SK-N-SH (cell line): ENCODE data around the gene WSCD1. TPM values are rescaled to one million over a fixed set of nuclear protein-coding genes. Genes with fewer than 3 reads are reported as not detected.

Source experiments
- CTCF ChIA-PET: fragments of 300-600, 350-600 bp; formaldehyde crosslinking; extraction: SDS; loops from one replicate; lab custom pipeline; 2021; lab: Yijun Ruan, JAX
- POLR2A ChIA-PET: fragments of 350-600 bp; sonication (Branson Sonifier 250); formaldehyde crosslinking; extraction: SDS; loops from one replicate; lab custom pipeline; 2020; ENCODE audit warnings: antibody characterized with exemption, inconsistent platforms; lab: Yijun Ruan, JAX
- DNase-seq: peaks from one replicate; pipeline ENCODE4 v3.0.0; 2012
- H2AFZ ChIP-seq: fragments of 200-600 bp; sonication (generic); 2 replicates; pipeline ENCODE4 v1.8.1; 2016; ENCODE audit warnings: antibody characterized with exemption, mild to moderate bottlenecking, low read depth
- H3F3A ChIP-seq: fragments of 200-600 bp; sonication (generic); replicated peaks from 2 replicates; pipeline ENCODE3; 2016; ENCODE audit warnings: antibody characterized with exemption, mild to moderate bottlenecking; ENCODE audit not compliant: insufficient read depth
- H3K27ac ChIP-seq, 2 experiments: fragments of 200-500 bp in 1 of 2; fragments of 200-600 bp in 1 of 2; sonication (Bioruptor generic) in 1 of 2; sonication (generic), shearing (Covaris generic) in 1 of 2; 2 replicates each; pipeline versions ENCODE4 v1.5.1 to v1.6.1; 2014 to 2016; ENCODE audit warnings: low read depth in 2 of 2, inconsistent platforms in 1 of 2, low read length in 1 of 2, mild to moderate bottlenecking in 1 of 2, mixed read lengths in 1 of 2
- H3K27me3 ChIP-seq: fragments of 200-600 bp; sonication (generic), shearing (Covaris generic); 2 replicates; pipeline ENCODE4 v1.6.1; 2016; ENCODE audit warnings: mixed run types; ENCODE audit not compliant: insufficient read depth
- H3K36me3 ChIP-seq, 2 experiments: fragments of 200-500 bp in 1 of 2; fragments of 200-600 bp in 1 of 2; sonication (Bioruptor generic) in 1 of 2; sonication (generic) in 1 of 2; replicated peaks in 1 of 2; 2 replicates each; pipeline versions ENCODE3 to v1.5.1; 2014 to 2016; ENCODE audit warnings: low read length in 1 of 2, mild to moderate bottlenecking in 1 of 2; ENCODE audit not compliant: insufficient read depth in 2 of 2, control insufficient read depth in 1 of 2
- H3K4me1 ChIP-seq, 2 experiments: fragments of 200-500 bp in 1 of 2; fragments of 200-600 bp in 1 of 2; sonication (Bioruptor generic) in 1 of 2; sonication (generic), shearing (Covaris generic) in 1 of 2; 2 replicates each; pipeline versions ENCODE4 v1.5.1 to v1.6.1; 2014 to 2016; ENCODE audit warnings: low read depth in 1 of 2, low read length in 1 of 2, mixed run types in 1 of 2; ENCODE audit not compliant: insufficient read depth in 2 of 2, control insufficient read depth in 1 of 2
- H3K4me2 ChIP-seq: fragments of 200-600 bp; sonication (generic), shearing (Covaris generic); 2 replicates; pipeline ENCODE4 v1.6.1; 2017; ENCODE audit warnings: mixed run types
- H3K4me3 ChIP-seq, 2 experiments: fragments of 200-500 bp in 1 of 2; fragments of 200-600 bp in 1 of 2; sonication (Bioruptor generic) in 1 of 2; sonication (generic), shearing (Covaris generic) in 1 of 2; 2 replicates each; pipeline versions ENCODE4 v1.5.1 to v1.8.1; 2014 to 2016; ENCODE audit warnings: low read depth in 2 of 2, inconsistent platforms in 1 of 2, low read length in 1 of 2, mild to moderate bottlenecking in 1 of 2, mixed read lengths in 1 of 2, moderate library complexity in 1 of 2
- H3K79me2 ChIP-seq: fragments of 200-600 bp; sonication (generic); 2 replicates; pipeline ENCODE4 v1.8.1; 2017; ENCODE audit warnings: mild to moderate bottlenecking; ENCODE audit not compliant: insufficient read depth
- H3K9ac ChIP-seq: fragments of 200-600 bp; sonication (generic); 2 replicates; pipeline ENCODE4 v1.6.1; 2017; ENCODE audit warnings: mixed run types
- H3K9me2 ChIP-seq: fragments of 200-600 bp; sonication (generic); 2 replicates; pipeline ENCODE4 v1.6.1; 2017; ENCODE audit warnings: mixed run types
- H3K9me3 ChIP-seq: fragments of 200-600 bp; sonication (generic); 2 replicates; pipeline ENCODE4 v1.6.1; 2017; ENCODE audit warnings: mixed run types, mild to moderate bottlenecking, moderate library complexity
- H4K20me1 ChIP-seq: fragments of 200-600 bp; sonication (generic); 2 replicates; pipeline ENCODE4 v1.6.1; 2017; ENCODE audit warnings: mild to moderate bottlenecking, mixed run types; ENCODE audit not compliant: insufficient read depth
- ELF1 ChIP-seq: IDR thresholded peaks from 2 replicates; pipeline ENCODE4 v1.4.0; 2012
- EZH2phosphoT487 ChIP-seq: fragments of 200-600 bp; sonication (generic); IDR thresholded peaks from 2 replicates; pipeline ENCODE4 v1.6.1; 2017; ENCODE audit warnings: low read depth, mixed run types, mild to moderate bottlenecking, antibody characterized with exemption, moderate library complexity, borderline replicate concordance
- GATA2 ChIP-seq: sonication (generic); formaldehyde crosslinking; IDR thresholded peaks from 2 replicates; pipeline ENCODE4 v1.5.0; 2020; ENCODE audit warnings: mild to moderate bottlenecking, missing genetic modification reagents
- MAX ChIP-seq: IDR thresholded peaks from 2 replicates; pipeline ENCODE4 v1.4.0; 2012; ENCODE audit warnings: low read depth
- MEF2A ChIP-seq: IDR thresholded peaks from 2 replicates; pipeline ENCODE4 v1.4.0; 2012; ENCODE audit warnings: low read depth, borderline replicate concordance
- NFIC ChIP-seq: IDR thresholded peaks from 2 replicates; pipeline ENCODE4 v1.4.0; 2012; ENCODE audit warnings: borderline replicate concordance
- POLR2AphosphoS5 ChIP-seq: IDR thresholded peaks from 2 replicates; pipeline ENCODE4 v1.6.1; 2012; ENCODE audit warnings: low read depth, low read length
- REST ChIP-seq: IDR thresholded peaks from 2 replicates; pipeline ENCODE4 v1.6.1; 2012; ENCODE audit warnings: mild to moderate bottlenecking, low read depth, low read length, moderate library complexity
- RFX5 ChIP-seq: IDR thresholded peaks from 2 replicates; pipeline ENCODE4 v1.6.1; 2012; ENCODE audit warnings: mild to moderate bottlenecking, improper control_type of control experiment, low read length
- SMC3 ChIP-seq: IDR thresholded peaks from 2 replicates; pipeline ENCODE4 v1.6.1; 2012; ENCODE audit warnings: low read depth, low read length, improper control_type of control experiment
- TAF1 ChIP-seq: IDR thresholded peaks from 2 replicates; pipeline ENCODE4 v1.6.1; 2012; ENCODE audit warnings: low read depth, mild to moderate bottlenecking, low read length, moderate library complexity, borderline replicate concordance
- USF1 ChIP-seq: IDR thresholded peaks from 2 replicates; pipeline ENCODE4 v1.4.0; 2012; ENCODE audit warnings: low read depth, borderline replicate concordance
- USF2 ChIP-seq: fragments of 150-350 bp; IDR thresholded peaks from 2 replicates; pipeline ENCODE4 v1.6.1; 2017; ENCODE audit warnings: antibody characterized with exemption, low read length, low read depth, borderline replicate concordance
- YY1 ChIP-seq: IDR thresholded peaks from 2 replicates; pipeline ENCODE4 v1.4.0; 2012; ENCODE audit warnings: low read depth, mild to moderate bottlenecking
- WGBS: methylation state at CpG from one replicate; pipeline ENCODE4 v1.1.6; 2017; ENCODE audit warnings: low lambda C conversion rate; 5-methylcytosine and 5-hydroxymethylcytosine counted together
- polyA plus RNA-seq, 3 experiments: library from polyadenylated mRNA; depleted of rRNA; stranded (reverse); fragments of >200 nt; gene quantifications; 2 replicates each; pipeline ENCODE4 v1.2.3, GENCODE V29; 2012

Gene WSCD1
- polyA plus RNA-seq, 1 of the 3 experiments (the other 2 are of a cell fraction): 0.03 TPM

GRCh38 chr17:6088141-6088540 is 18.0 kb downstream of the WSCD1 start:
- Histone ChIP-seq H3K4me1 (no peaks in the 10 kb centered on the region), H2AFZ (no peak overlapping the region), H3K79me2 (no peaks in the 10 kb centered on the region), H3K36me3 (no peaks in the 10 kb centered on the region), H3K4me2 (no peak overlapping the region), H3K27me3 (peaks cover 11% of the 10 kb centered on the region; the same call in 1 of the 2 replicates), H3K9ac (no peak overlapping the region), H3F3A (no peaks in the 10 kb centered on the region), H3K9me3 (no peaks in the 10 kb centered on the region), H4K20me1 (no peaks in the 10 kb centered on the region), H3K9me2 (no peaks in the 10 kb centered on the region), H3K27ac (no peak overlapping the region), H3K4me3 (no peak overlapping the region)
- TF ChIP-seq SMC3 (no peak), RFX5 (no peak), MAX (no peak), YY1 (no peak), TAF1 (no peak), POLR2AphosphoS5 (no peak), REST (no peak), USF2 (no peak), NFIC (no peak), GATA2 (CRISPR knock-in tag) (no peak), MEF2A (no peak), EZH2phosphoT487 (no peak), USF1 (no peak), ELF1 (no peak)
- ChIA-PET POLR2A (no interaction called here), CTCF (interaction anchor here (0.7 kb wide), 1 partner anchor 738 kb away, joined by 3 read pairs; no protein-coding TSS in a partner anchor)
- WGBS: 45% methylated on average over 4 of the region's 4 CpGs
- no peak for DNase-seq
